ENCODE results near the gene MREG. TPM values are rescaled to one million over a fixed set of nuclear protein-coding genes. Genes with fewer than 3 reads are reported as not detected.
A peak's percentile ranks its signal among the peaks of the same experiment; 100 is the strongest.
"Not testable (repeated sequence)": the region's sequence is repeated elsewhere in the genome, so short reads cannot be mapped to it uniquely, and the experiment has no call there.

Gene MREG
- total RNA-seq, 1 donor from 2014 or later = 1.8 TPM

DNA sequence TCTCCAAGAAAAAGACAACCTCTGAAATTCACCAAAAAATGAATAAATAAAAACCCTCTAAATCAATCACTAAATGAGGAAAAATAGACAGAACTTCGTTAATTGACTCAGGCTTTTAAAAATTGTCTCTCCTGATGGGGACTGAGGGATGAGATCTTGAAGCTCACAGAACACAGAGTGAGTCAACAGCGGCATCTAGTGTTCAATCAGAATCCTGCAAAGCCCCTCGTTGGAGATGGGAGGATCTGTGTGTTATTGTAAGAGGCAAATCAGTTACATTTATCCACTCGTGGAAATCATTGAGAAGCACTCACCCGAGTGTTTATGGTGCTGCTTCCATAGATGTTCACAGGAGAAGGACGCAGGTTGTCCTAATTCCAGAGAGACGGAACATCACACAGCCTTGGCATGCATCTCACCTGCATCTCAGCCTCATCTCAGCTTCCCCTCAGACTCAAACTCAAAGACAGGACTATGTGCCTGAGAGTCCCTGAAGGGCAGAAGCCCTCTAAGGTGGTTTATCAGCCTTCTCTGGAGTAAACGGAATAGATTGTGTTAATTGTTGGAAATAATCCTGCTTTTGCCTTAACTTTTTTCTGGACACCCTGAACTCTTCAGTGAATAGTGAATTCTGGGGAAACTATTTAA lies 82.0 kb downstream of the MREG start:
- peaks cover 3% of the 10 kb centered on the region for H3K9me3 Mint-ChIP-seq (ENCODE audit: low read depth)
- DNase-seq (ENCODE audit: low spot score) = no peak
- peaks cover 31% of the 10 kb centered on the region for H3K4me1 Mint-ChIP-seq (ENCODE audit: low read depth)
- peak overlapping the region; percentile 7 for H3K4me3 Mint-ChIP-seq (ENCODE audit: unreplicated experiment)
- TF ChIP-seq, protein P1, sequence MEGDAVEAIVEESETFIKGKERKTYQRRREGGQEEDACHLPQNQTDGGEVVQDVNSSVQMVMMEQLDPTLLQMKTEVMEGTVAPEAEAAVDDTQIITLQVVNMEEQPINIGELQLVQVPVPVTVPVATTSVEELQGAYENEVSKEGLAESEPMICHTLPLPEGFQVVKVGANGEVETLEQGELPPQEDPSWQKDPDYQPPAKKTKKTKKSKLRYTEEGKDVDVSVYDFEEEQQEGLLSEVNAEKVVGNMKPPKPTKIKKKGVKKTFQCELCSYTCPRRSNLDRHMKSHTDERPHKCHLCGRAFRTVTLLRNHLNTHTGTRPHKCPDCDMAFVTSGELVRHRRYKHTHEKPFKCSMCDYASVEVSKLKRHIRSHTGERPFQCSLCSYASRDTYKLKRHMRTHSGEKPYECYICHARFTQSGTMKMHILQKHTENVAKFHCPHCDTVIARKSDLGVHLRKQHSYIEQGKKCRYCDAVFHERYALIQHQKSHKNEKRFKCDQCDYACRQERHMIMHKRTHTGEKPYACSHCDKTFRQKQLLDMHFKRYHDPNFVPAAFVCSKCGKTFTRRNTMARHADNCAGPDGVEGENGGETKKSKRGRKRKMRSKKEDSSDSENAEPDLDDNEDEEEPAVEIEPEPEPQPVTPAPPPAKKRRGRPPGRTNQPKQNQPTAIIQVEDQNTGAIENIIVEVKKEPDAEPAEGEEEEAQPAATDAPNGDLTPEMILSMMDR (IDR thresholded peaks at IDR 0.05) = peak; percentile 98
- peak overlapping the region; percentile 91 for H3K27ac Mint-ChIP-seq (ENCODE audit: unreplicated experiment)
- no peaks in the 10 kb centered on the region for H3K36me3 Mint-ChIP-seq (ENCODE audit: low read depth)
- H3K27me3 Mint-ChIP-seq (ENCODE audit: low read depth) = no peaks in the 10 kb centered on the region

DNA sequence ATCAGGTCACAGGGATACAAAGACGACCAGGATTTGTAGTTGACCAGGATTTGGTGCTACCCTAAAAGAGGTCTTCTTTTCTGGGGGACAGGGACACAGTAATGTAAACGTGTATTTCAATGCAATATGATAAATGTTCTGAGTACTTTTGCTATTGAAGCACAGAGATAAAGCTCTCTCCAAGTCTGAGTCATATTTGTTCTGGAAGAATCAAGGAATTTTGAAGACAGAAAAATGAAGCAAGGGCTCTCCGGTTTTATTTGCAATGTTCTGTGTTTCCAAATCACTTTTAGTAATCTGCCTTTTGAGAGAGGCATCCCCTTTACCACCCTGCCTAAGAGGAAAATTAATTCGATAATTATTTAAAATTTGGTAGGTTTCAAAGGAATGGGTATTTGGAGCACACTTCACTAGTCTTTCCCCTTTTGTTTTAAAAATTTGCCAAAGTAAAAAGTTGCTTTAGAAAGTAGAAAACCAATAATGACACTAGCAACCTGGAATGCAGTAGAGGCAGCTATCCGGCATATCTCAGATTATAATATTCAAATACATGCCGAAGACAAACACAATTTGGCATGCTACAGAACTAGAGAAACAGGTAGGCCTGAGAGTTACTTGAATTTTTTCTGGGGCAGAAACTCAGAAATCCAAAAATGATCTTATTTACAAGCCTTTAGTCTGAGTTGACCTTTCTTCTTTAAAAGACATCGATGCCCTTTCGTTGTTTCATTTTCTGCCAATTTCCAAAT lies 82.7 kb downstream of the MREG start:
- peak overlapping the region; percentile 7 for H3K4me3 Mint-ChIP-seq (ENCODE audit: unreplicated experiment)
- DNase-seq (ENCODE audit: low spot score) = no peak
- H3K4me1 Mint-ChIP-seq (ENCODE audit: low read depth) = peaks cover 37% of the 10 kb centered on the region
- peak overlapping the region; percentile 91 for H3K27ac Mint-ChIP-seq (ENCODE audit: unreplicated experiment)
- peaks cover 3% of the 10 kb centered on the region for H3K9me3 Mint-ChIP-seq (ENCODE audit: low read depth)
- no peaks in the 10 kb centered on the region for H3K36me3 Mint-ChIP-seq (ENCODE audit: low read depth)
- H3K27me3 Mint-ChIP-seq (ENCODE audit: low read depth) = no peaks in the 10 kb centered on the region
- TF ChIP-seq, protein P1 (IDR thresholded peaks at IDR 0.05) = no peak

DNA sequence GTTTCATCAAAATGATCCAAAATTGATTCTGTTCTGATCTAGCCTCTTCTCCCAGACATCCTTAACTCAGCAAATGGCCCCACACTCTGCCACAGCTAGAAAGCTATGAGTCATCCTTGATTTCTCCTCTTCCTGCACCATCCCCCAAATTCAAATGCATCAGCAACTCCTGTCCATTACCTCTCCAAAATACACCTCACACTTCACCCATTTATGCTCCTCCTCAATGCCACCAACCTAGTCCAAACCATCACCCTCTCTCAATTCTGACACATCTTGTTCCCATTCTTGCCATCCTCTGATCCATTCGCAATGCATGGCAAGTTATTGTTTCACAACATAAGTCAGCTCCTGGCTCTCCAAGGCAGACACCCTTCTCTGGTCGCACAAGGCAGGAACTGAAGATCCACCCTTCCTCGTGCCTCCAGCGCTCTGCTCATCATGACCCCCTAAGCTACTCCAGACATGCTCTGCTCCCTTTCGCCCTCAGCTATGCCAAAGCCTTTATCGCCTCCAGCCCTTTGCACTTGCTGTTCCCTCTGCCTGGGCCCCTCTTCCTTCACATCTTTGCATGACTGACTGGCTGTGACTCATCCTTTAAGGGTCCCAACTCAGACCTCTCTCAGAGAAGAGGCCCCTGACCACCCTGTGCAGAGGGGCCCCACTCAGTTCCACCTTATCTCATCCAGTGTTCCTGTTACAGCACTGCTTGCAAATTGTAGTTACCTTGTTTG lies 83.6 kb downstream of the MREG start:
- H3K9me3 Mint-ChIP-seq (ENCODE audit: low read depth) = peaks cover 3% of the 10 kb centered on the region
- peaks cover 43% of the 10 kb centered on the region for H3K4me1 Mint-ChIP-seq (ENCODE audit: low read depth)
- no peaks in the 10 kb centered on the region for H3K36me3 Mint-ChIP-seq (ENCODE audit: low read depth)
- no peaks in the 10 kb centered on the region for H3K27me3 Mint-ChIP-seq (ENCODE audit: low read depth)
- no peak overlapping the region for H3K4me3 Mint-ChIP-seq (ENCODE audit: unreplicated experiment)
- H3K27ac Mint-ChIP-seq (ENCODE audit: unreplicated experiment) = peak overlapping the region; percentile 91
- TF ChIP-seq, protein P1 (IDR thresholded peaks at IDR 0.05) = no peak
- no peak for DNase-seq (ENCODE audit: low spot score)

DNA sequence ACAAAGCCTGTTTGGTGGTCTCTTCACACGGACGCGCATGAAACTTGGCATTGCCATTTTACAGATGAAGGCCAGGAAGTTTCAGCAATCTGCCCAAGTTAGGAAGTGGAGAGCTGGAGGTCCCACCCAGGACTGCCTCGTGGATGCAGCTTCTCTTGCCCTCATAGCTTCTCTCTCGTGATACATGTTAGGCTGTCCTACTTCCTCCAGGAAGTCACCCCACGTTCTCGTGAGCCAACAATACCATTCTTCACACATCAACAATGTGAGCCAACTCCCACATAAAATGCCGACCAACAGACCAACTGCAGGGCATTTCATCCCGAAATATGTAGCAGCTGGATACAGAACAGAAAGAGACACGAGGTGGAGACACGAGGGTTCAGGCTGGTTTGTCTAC lies 85.3 kb downstream of the MREG start:
- Mint-ChIP-seq H3K4me3 (ENCODE audit: unreplicated experiment) (no peak overlapping the region), H3K36me3 (ENCODE audit: low read depth) (no peaks in the 10 kb centered on the region), H3K4me1 (ENCODE audit: low read depth) (peaks cover 43% of the 10 kb centered on the region), H3K27me3 (ENCODE audit: low read depth) (no peaks in the 10 kb centered on the region), H3K27ac (ENCODE audit: unreplicated experiment) (no peak overlapping the region), H3K9me3 (ENCODE audit: low read depth) (peaks cover 3% of the 10 kb centered on the region)
- no peak for DNase-seq (ENCODE audit: low spot score)
- TF ChIP-seq, protein P1 (IDR thresholded peaks at IDR 0.05) = no peak

GRCh38 chr2:215926992-215927391 lies 86.4 kb downstream of the MREG start:
- not testable (repeated sequence) for H3K27ac Mint-ChIP-seq (ENCODE audit: unreplicated experiment); H3K36me3 Mint-ChIP-seq (ENCODE audit: low read depth); H3K9me3 Mint-ChIP-seq (ENCODE audit: low read depth); DNase-seq (ENCODE audit: low spot score); H3K4me3 Mint-ChIP-seq (ENCODE audit: unreplicated experiment); H3K27me3 Mint-ChIP-seq (ENCODE audit: low read depth)
- peaks cover 45% of the 10 kb centered on the region for H3K4me1 Mint-ChIP-seq (ENCODE audit: low read depth)
